Body of pancreas (tissue), 4 donors: ENCODE data around the gene ZNF837. TPM values are rescaled to one million over a fixed set of nuclear protein-coding genes. Genes with fewer than 3 reads are reported as not detected.

Source experiments
- ATAC-seq: fragments of 150-250 bp; one replicate; pipeline ENCODE4 v1.9.1; 2016
- DNase-seq, 4 donors: peaks; one replicate each; pipeline ENCODE4 v3.0.0-alpha.2; 2019
- H3K27ac ChIP-seq, 4 donors: fragments of 200-600 bp; sonication (generic); 1 replicate in 3 of 4; 2 replicates in 1 of 4; pipeline versions ENCODE4 v1.5.1 to v1.6.1; 2016 to 2019; ENCODE audit warnings: mild to moderate bottlenecking in 1 of 4, mixed read lengths in 1 of 4, moderate library complexity in 1 of 4
- H3K27me3 ChIP-seq, 2 donors: fragments of 200-600 bp; sonication (generic); one replicate each; pipeline ENCODE4 v1.6.0; 2016; ENCODE audit warnings: mild to moderate bottlenecking in 1 of 2
- H3K36me3 ChIP-seq, 2 donors: fragments of 200-600 bp; sonication (generic); replicated peaks in 1 of 2; 2 replicates each; pipeline ENCODE4 v1.5.1; 2016; ENCODE audit warnings: low read depth in 2 of 2; ENCODE audit not compliant: insufficient read depth in 1 of 2
- H3K4me1 ChIP-seq: fragments of 200-600 bp; sonication (generic); one replicate; pipeline ENCODE4 v1.6.0; 2016
- H3K4me3 ChIP-seq, 2 donors: fragments of 200-600 bp; sonication (generic); 1 replicate in 1 of 2; 2 replicates in 1 of 2; pipeline ENCODE4 v1.5.1; 2016 to 2019
- H3K9me3 ChIP-seq, 3 donors: fragments of 200-600 bp; sonication (generic); 1 replicate in 2 of 3; 2 replicates in 1 of 3; pipeline ENCODE4 v1.5.1; 2016
- CTCF ChIP-seq, 7 experiments: fragments of 450-650 bp in 4 of 7; fragments of 200-600 bp in 3 of 7; sonication (generic) in 3 of 7; IDR thresholded peaks; one replicate each; pipeline ENCODE4 v1.5.1; 2016 to 2019; ENCODE audit warnings: antibody characterized with exemption in 7 of 7
- POLR2A ChIP-seq, 3 donors: fragments of 450-650 bp; IDR thresholded peaks; one replicate each; pipeline ENCODE4 v1.6.1; 2016; ENCODE audit warnings: antibody characterized with exemption in 3 of 3, mild to moderate bottlenecking in 2 of 3
- WGBS, 2 donors: methylation state at CpG; one replicate each; pipeline ENCODE4 v1.1.5; 2017; 5-methylcytosine and 5-hydroxymethylcytosine counted together
- intact Hi-C: fragments of 100-400 bp; cut with DNase I; formaldehyde crosslinking; loops from one replicate; pipeline ENCODE4 v1.15.1; 2023
- total RNA-seq, 2 donors: library from RNA; depleted of rRNA; stranded (reverse); fragments of >200 nt; gene quantifications; one replicate each; pipeline ENCODE4 v1.1.0, GENCODE V29; 2016

The ZNF837 gene
- total RNA-seq, 2 donors from 2014 or later: 7.3 to 15.2 TPM

- DNase-seq (peak; percentile 96 to 98 (median 96)), ATAC-seq (peak; percentile 97)
- Histone ChIP-seq H3K36me3 (peaks cover 0 to 3% of the 10 kb centered on the region in 2 donors), H3K4me1 (peaks cover 67% of the 10 kb centered on the region), H3K9me3 (no peaks in the 10 kb centered on the region), H3K27me3 (no peaks in the 10 kb centered on the region), H3K4me3 (peak within 1 kb of the TSS; percentile 87 to 91), H3K27ac (peak within 1 kb of the TSS; percentile 96 to 99 (median 96))
- intact Hi-C loops: no loop called here
- TF ChIP-seq POLR2A (IDR thresholded peaks at IDR 0.05) (peak; percentile 39 to 89 (median 84)), CTCF (IDR thresholded peaks at IDR 0.05) (peak in 2 of 7 experiments; percentile 8 to 9)
- WGBS, 2 donors: 0% methylated on average over 27 to 64 of the region's 64 CpGs
Observed at GRCh38 chr19:58386576-58387337, 5.9 kb upstream of the ZNF837 start, which contains the start of gene RPS5. Gene RPS5, plus strand, starts transcription at chr19:58387269. Its CDS starts 869 bp downstream, at chr19:58388138.

- ATAC-seq: peak; percentile 5
- H3K9me3 ChIP-seq: no peaks in the 10 kb centered on the region
- H3K36me3 ChIP-seq: peaks cover 0 to 2% of the 10 kb centered on the region in 2 donors
- intact Hi-C loops: no loop called here
- H3K27me3 ChIP-seq: no peaks in the 10 kb centered on the region
- TF ChIP-seq POLR2A (IDR thresholded peaks at IDR 0.05): no peak
- no peak for TF ChIP-seq CTCF (IDR thresholded peaks at IDR 0.05)
- no peak for DNase-seq
- H3K4me1 ChIP-seq: peaks cover 65% of the 10 kb centered on the region
- peak overlapping the region; percentile 87 to 91 for H3K4me3 ChIP-seq
- 6 to 7% methylated on average over 3 to 36 of the region's 36 CpGs for WGBS, 2 donors
- peak overlapping the region; percentile 96 to 99 (median 96) for H3K27ac ChIP-seq
Observed at GRCh38 chr19:58385891-58386575, 5.2 kb upstream of the ZNF837 start.

- Histone ChIP-seq H3K36me3 (no peaks in the 10 kb centered on the region), H3K9me3 (no peaks in the 10 kb centered on the region), H3K4me1 (peaks cover 58% of the 10 kb centered on the region), H3K4me3 (no peak overlapping the region), H3K27ac (peak overlapping the region in 3 of 4 donors; percentile 96 to 99 (median 96)), H3K27me3 (no peaks in the 10 kb centered on the region)
- intact Hi-C loops: no loop called here
- no peak for TF ChIP-seq POLR2A (IDR thresholded peaks at IDR 0.05)
- TF ChIP-seq CTCF (IDR thresholded peaks at IDR 0.05): no peak
- DNase-seq: no peak
- no peak for ATAC-seq
- 65% methylated on average over 9 of the region's 9 CpGs; no CpG with 5 or more reads in 1 of the 2 donors for WGBS, 2 donors
Observed at GRCh38 chr19:58385313-58385890, 4.6 kb upstream of the ZNF837 start.

GRCh38 chr19:58382997-58383603, 2.3 kb upstream of the ZNF837 start:
- no peaks in the 10 kb centered on the region for H3K36me3 ChIP-seq
- no peaks in the 10 kb centered on the region for H3K27me3 ChIP-seq
- ATAC-seq: no peak
- H3K27ac ChIP-seq: no peak overlapping the region
- H3K4me3 ChIP-seq: no peak overlapping the region
- WGBS, 2 donors: 86 to 100% methylated on average over 2 to 6 of the region's 6 CpGs
- intact Hi-C loops: no loop called here
- TF ChIP-seq CTCF (IDR thresholded peaks at IDR 0.05): no peak
- no peak for TF ChIP-seq POLR2A (IDR thresholded peaks at IDR 0.05)
- no peak for DNase-seq
- no peaks in the 10 kb centered on the region for H3K9me3 ChIP-seq
- H3K4me1 ChIP-seq: peaks cover 50% of the 10 kb centered on the region
